Measurements from ENCODE around the gene ADAMTS5.

ADAMTS5 gene

GRCh38 chr21:26958788-26959187 lies 8.1 kb downstream of the ADAMTS5 start:
- no peak for DNase-seq
- no peaks in the 10 kb centered on the region for H4K20me1 ChIP-seq (ENCODE audit: insufficient read depth, low read length)
- no peak for ATAC-seq (ENCODE audit: insufficient read depth, low read depth)
- no peak overlapping the region for H3K9ac ChIP-seq (ENCODE audit: low read depth, low read length)
- no peak for TF ChIP-seq EZH2 (IDR thresholded peaks at IDR 0.05; ENCODE audit: borderline replicate concordance, low read depth, low read length, severe bottlenecking)
- TF ChIP-seq, protein P1, sequence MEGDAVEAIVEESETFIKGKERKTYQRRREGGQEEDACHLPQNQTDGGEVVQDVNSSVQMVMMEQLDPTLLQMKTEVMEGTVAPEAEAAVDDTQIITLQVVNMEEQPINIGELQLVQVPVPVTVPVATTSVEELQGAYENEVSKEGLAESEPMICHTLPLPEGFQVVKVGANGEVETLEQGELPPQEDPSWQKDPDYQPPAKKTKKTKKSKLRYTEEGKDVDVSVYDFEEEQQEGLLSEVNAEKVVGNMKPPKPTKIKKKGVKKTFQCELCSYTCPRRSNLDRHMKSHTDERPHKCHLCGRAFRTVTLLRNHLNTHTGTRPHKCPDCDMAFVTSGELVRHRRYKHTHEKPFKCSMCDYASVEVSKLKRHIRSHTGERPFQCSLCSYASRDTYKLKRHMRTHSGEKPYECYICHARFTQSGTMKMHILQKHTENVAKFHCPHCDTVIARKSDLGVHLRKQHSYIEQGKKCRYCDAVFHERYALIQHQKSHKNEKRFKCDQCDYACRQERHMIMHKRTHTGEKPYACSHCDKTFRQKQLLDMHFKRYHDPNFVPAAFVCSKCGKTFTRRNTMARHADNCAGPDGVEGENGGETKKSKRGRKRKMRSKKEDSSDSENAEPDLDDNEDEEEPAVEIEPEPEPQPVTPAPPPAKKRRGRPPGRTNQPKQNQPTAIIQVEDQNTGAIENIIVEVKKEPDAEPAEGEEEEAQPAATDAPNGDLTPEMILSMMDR (IDR thresholded peaks at IDR 0.05; ENCODE audit: borderline replicate concordance, extremely low read depth, low read length, poor library complexity, severe bottlenecking) = no peak
- H3K27ac ChIP-seq (ENCODE audit: low read length) = no peak overlapping the region
- H3K79me2 ChIP-seq (ENCODE audit: insufficient read depth, low read length) = no peaks in the 10 kb centered on the region
- H3K36me3 ChIP-seq (ENCODE audit: insufficient read depth, low read length) = no peaks in the 10 kb centered on the region
- no peak overlapping the region for H2AFZ ChIP-seq (ENCODE audit: low read depth, low read length)
- H3K4me1 ChIP-seq (ENCODE audit: insufficient read depth, low read length) = no peaks in the 10 kb centered on the region
- H3K4me3 ChIP-seq (ENCODE audit: low read depth in 1 of 2, low read length in 2 of 2) = no peak overlapping the region
- no peaks in the 10 kb centered on the region for H3K27me3 ChIP-seq (ENCODE audit: insufficient read depth, low read length, poor library complexity)
- H3K9me3 ChIP-seq (ENCODE audit: insufficient read depth, low read length, severe bottlenecking) = no peaks in the 10 kb centered on the region
- no peak overlapping the region for H3K4me2 ChIP-seq (ENCODE audit: insufficient read depth, low read length)

DNA sequence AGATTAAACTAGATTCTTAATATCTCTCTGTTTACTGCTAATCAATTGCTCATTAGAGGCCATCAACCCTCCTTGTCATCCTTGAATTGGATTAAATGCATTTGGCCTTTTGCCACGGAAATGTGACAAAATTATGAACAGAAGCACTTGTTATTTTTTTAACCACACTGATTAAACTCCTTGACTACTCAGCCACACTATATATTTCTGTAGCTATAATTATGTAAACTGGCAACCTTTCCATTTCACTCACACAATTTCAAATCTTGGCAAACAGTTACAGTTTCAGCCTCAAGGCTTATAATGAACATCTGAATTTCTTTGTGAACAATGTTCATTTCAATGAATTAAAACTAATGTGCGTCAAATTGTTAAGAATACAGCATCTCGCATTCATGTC lies 10.1 kb downstream of the ADAMTS5 start:
- Histone ChIP-seq H3K27me3 (ENCODE audit: insufficient read depth, low read length, poor library complexity) (no peaks in the 10 kb centered on the region), H3K4me2 (ENCODE audit: insufficient read depth, low read length) (no peak overlapping the region), H3K4me3 (ENCODE audit: low read depth in 1 of 2, low read length in 2 of 2) (no peak overlapping the region), H3K36me3 (ENCODE audit: insufficient read depth, low read length) (no peaks in the 10 kb centered on the region), H2AFZ (ENCODE audit: low read depth, low read length) (no peak overlapping the region), H3K79me2 (ENCODE audit: insufficient read depth, low read length) (no peaks in the 10 kb centered on the region), H3K9me3 (ENCODE audit: insufficient read depth, low read length, severe bottlenecking) (no peaks in the 10 kb centered on the region), H3K9ac (ENCODE audit: low read depth, low read length) (no peak overlapping the region), H3K27ac (ENCODE audit: low read length) (no peak overlapping the region), H3K4me1 (ENCODE audit: insufficient read depth, low read length) (no peaks in the 10 kb centered on the region), H4K20me1 (ENCODE audit: insufficient read depth, low read length) (no peaks in the 10 kb centered on the region)
- DNase-seq = no peak
- ATAC-seq (ENCODE audit: insufficient read depth, low read depth) = no peak
- no peak for TF ChIP-seq EZH2 (IDR thresholded peaks at IDR 0.05; ENCODE audit: borderline replicate concordance, low read depth, low read length, severe bottlenecking)
- TF ChIP-seq, protein P1 (IDR thresholded peaks at IDR 0.05; ENCODE audit: borderline replicate concordance, extremely low read depth, low read length, poor library complexity, severe bottlenecking) = no peak

GRCh38 chr21:26956216-26956615 lies 10.7 kb downstream of the ADAMTS5 start:
- TF ChIP-seq, protein P1 (IDR thresholded peaks at IDR 0.05; ENCODE audit: borderline replicate concordance, extremely low read depth, low read length, poor library complexity, severe bottlenecking) = no peak
- TF ChIP-seq EZH2 (IDR thresholded peaks at IDR 0.05; ENCODE audit: borderline replicate concordance, low read depth, low read length, severe bottlenecking) = no peak
- H3K4me3 ChIP-seq (ENCODE audit: low read depth in 1 of 2, low read length in 2 of 2) = no peak overlapping the region
- H3K4me2 ChIP-seq (ENCODE audit: insufficient read depth, low read length) = no peak overlapping the region

DNA sequence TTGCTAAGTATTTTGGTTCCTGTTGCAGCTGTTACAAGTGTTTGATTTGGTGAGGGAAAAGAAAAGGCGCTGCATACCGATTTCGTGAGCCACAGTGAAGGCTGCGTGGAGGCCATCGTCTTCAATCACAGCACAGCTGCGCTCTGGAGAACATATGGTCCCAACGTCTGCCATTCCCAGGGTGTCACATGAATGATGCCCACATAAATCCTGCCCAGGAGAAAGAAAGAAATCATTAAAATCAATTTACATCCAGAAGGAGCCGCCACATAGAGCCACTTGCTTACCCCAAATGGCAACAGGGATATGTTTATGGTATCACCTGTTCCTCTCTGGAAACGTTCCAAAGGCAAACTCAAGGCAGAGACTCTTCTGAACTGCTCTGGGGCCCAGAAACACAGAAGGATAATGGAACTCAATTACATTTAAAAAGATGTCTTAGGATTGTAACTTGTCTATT lies 12.2 kb downstream of the ADAMTS5 start:
- Histone ChIP-seq H3K27ac (ENCODE audit: low read length) (no peak overlapping the region), H3K9ac (ENCODE audit: low read depth, low read length) (no peak overlapping the region), H3K79me2 (ENCODE audit: insufficient read depth, low read length) (no peaks in the 10 kb centered on the region), H4K20me1 (ENCODE audit: insufficient read depth, low read length) (no peaks in the 10 kb centered on the region), H3K36me3 (ENCODE audit: insufficient read depth, low read length) (no peaks in the 10 kb centered on the region), H3K9me3 (ENCODE audit: insufficient read depth, low read length, severe bottlenecking) (no peaks in the 10 kb centered on the region), H3K27me3 (ENCODE audit: insufficient read depth, low read length, poor library complexity) (no peaks in the 10 kb centered on the region), H2AFZ (ENCODE audit: low read depth, low read length) (no peak overlapping the region), H3K4me3 (ENCODE audit: low read depth in 1 of 2, low read length in 2 of 2) (no peak overlapping the region), H3K4me2 (ENCODE audit: insufficient read depth, low read length) (no peak overlapping the region), H3K4me1 (ENCODE audit: insufficient read depth, low read length) (peaks cover 15% of the 10 kb centered on the region)
- DNase-seq (no peak), ATAC-seq (ENCODE audit: insufficient read depth, low read depth) (no peak)
- TF ChIP-seq EZH2 (IDR thresholded peaks at IDR 0.05; ENCODE audit: borderline replicate concordance, low read depth, low read length, severe bottlenecking) = no peak
- TF ChIP-seq, protein P1 (IDR thresholded peaks at IDR 0.05; ENCODE audit: borderline replicate concordance, extremely low read depth, low read length, poor library complexity, severe bottlenecking) = no peak

More at GRCh38 chr21:26956216-26956615, 10.7 kb downstream of the ADAMTS5 start:
- Histone ChIP-seq H4K20me1 (ENCODE audit: insufficient read depth, low read length) (no peaks in the 10 kb centered on the region), H3K9me3 (ENCODE audit: insufficient read depth, low read length, severe bottlenecking) (no peaks in the 10 kb centered on the region), H3K79me2 (ENCODE audit: insufficient read depth, low read length) (no peaks in the 10 kb centered on the region), H3K36me3 (ENCODE audit: insufficient read depth, low read length) (no peaks in the 10 kb centered on the region), H3K27ac (ENCODE audit: low read length) (no peak overlapping the region), H3K4me1 (ENCODE audit: insufficient read depth, low read length) (peaks cover 1% of the 10 kb centered on the region; the same call in 1 of the 2 replicates), H2AFZ (ENCODE audit: low read depth, low read length) (no peak overlapping the region), H3K9ac (ENCODE audit: low read depth, low read length) (no peak overlapping the region), H3K27me3 (ENCODE audit: insufficient read depth, low read length, poor library complexity) (no peaks in the 10 kb centered on the region)
- DNase-seq = no peak
- no peak for ATAC-seq (ENCODE audit: insufficient read depth, low read depth)

Measured in DND-41 (cell line).